ENCODE data around the gene GPC5. TPM values are rescaled to one million over a fixed set of nuclear protein-coding genes. Genes with fewer than 3 reads are reported as not detected.

The GPC5 gene
- total and polyA plus RNA-seq, 2 donors (not counting 3 experiments of a cell fraction or from before 2014, with no cell fraction given) = 0.59 to 0.97 TPM

DNA sequence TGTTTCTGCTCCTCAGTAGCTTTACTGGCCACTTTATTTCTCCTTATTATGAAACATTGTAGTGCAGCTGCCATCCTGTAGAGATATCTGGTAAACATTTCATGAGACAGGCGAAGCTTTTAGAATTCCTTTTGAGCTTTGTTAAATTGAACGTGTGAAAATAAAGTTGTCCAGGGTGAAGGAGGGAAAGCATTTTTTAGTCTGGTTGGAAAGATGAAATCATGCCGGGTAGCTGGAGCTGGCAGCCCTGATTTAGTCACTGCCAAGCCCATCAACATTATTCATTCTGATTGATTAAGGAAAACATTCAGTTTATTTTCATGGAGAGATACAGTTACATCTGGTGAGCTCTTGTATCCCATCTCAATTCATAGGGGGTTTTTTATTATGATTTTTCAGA is 1502.0 kb downstream of the GPC5 start:
- H2AFZ ChIP-seq (ENCODE audit: low read depth, low read length) = no peak overlapping the region
- H3K36me3 ChIP-seq (ENCODE audit: control insufficient read depth in 2 of 2, extremely low read depth in 1 of 2, insufficient read depth in 2 of 2, low read length in 2 of 2) = no peaks in the 10 kb centered on the region
- H3K9me3 ChIP-seq (replicated peaks; ENCODE audit: control insufficient read depth, insufficient read depth, low read length) = peaks cover 5% of the 10 kb centered on the region
- no peak overlapping the region for H3K27ac ChIP-seq (ENCODE audit: insufficient read depth, low read depth, low read length)
- no TSS peak for BruUV-seq (replicated peaks)
- dilution Hi-C loops (cut with MboI; ENCODE audit: extremely low pct_ligation_motif_present, low sequenced_read_pairs) (no loop called here), intact Hi-C loops (cut with micrococcal nuclease) (no loop called here)
- DNase-seq (ENCODE audit: low read depth, low spot score) (no peak), FAIRE-seq (no peak)
- H3K9me1 ChIP-seq (replicated peaks; ENCODE audit: control insufficient read depth, extremely low read depth, insufficient read depth, low read length) = no peaks in the 10 kb centered on the region
- no peak overlapping the region for H3K4me2 ChIP-seq (ENCODE audit: insufficient read depth, low read length)
- H4K20me1 ChIP-seq (replicated peaks; ENCODE audit: control insufficient read depth, extremely low read depth, insufficient read depth, low read length) = no peaks in the 10 kb centered on the region
- H3K4me3 ChIP-seq (replicated peaks in 1 of 3; ENCODE audit: insufficient read depth in 1 of 3, low read depth in 1 of 3, low read length in 3 of 3) = no peak overlapping the region
- TF ChIP-seq MYC (IDR thresholded peaks at IDR 0.05; ENCODE audit: low read depth, low read length) = no peak
- TF ChIP-seq JUN (IDR thresholded peaks at IDR 0.05; ENCODE audit: borderline replicate concordance, insufficient read depth, insufficient read length, low read depth) = no peak
- no peak for TF ChIP-seq MAX (IDR thresholded peaks at IDR 0.05; ENCODE audit: insufficient read depth, insufficient read length)
- no peak for TF ChIP-seq FOS (IDR thresholded peaks at IDR 0.05; ENCODE audit: borderline replicate concordance, insufficient read depth, low read length)
- H3K79me2 ChIP-seq (ENCODE audit: control insufficient read depth, insufficient read depth, low read length) = no peaks in the 10 kb centered on the region
- H3K4me1 ChIP-seq (ENCODE audit: control insufficient read depth, extremely low read depth, insufficient read depth, low read length) = no peaks in the 10 kb centered on the region
- ChIA-PET POLR2A (no interaction called here), CTCF (no interaction called here)
- H3K9ac ChIP-seq (replicated peaks; ENCODE audit: extremely low read depth, insufficient read depth, low read length) = no peak overlapping the region
- H3K27me3 ChIP-seq (ENCODE audit: control insufficient read depth in 2 of 2, insufficient read depth in 2 of 2, low read length in 2 of 2) = no peaks in the 10 kb centered on the region

DNA sequence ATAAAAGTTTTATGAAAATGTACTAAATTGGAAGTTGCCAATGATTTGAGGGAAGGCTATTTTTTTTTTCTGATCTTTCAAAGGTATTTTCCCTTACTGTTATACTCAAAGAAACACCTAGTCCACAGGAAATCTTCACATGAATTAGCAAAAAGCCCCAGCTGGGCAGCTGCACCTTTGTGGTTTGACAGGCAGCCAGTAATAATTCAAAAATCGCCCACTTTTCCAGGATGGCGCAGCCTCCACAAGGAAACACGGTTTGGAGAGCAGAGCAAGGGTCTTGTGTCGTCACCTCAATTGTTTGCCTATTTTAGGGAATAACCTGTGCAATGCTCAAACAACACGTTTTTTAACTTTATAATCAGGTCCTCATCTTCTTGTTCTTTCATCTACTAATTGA is 1503.3 kb downstream of the GPC5 start:
- Histone ChIP-seq H3K4me3 (replicated peaks in 1 of 3; ENCODE audit: insufficient read depth in 1 of 3, low read depth in 1 of 3, low read length in 3 of 3) (no peak overlapping the region), H2AFZ (ENCODE audit: low read depth, low read length) (no peak overlapping the region), H3K27ac (ENCODE audit: insufficient read depth, low read depth, low read length) (no peak overlapping the region), H3K4me1 (ENCODE audit: control insufficient read depth, extremely low read depth, insufficient read depth, low read length) (no peaks in the 10 kb centered on the region), H4K20me1 (replicated peaks; ENCODE audit: control insufficient read depth, extremely low read depth, insufficient read depth, low read length) (no peaks in the 10 kb centered on the region), H3K9ac (replicated peaks; ENCODE audit: extremely low read depth, insufficient read depth, low read length) (no peak overlapping the region), H3K9me1 (replicated peaks; ENCODE audit: control insufficient read depth, extremely low read depth, insufficient read depth, low read length) (no peaks in the 10 kb centered on the region), H3K9me3 (replicated peaks; ENCODE audit: control insufficient read depth, insufficient read depth, low read length) (peaks cover 3% of the 10 kb centered on the region), H3K36me3 (ENCODE audit: control insufficient read depth in 2 of 2, extremely low read depth in 1 of 2, insufficient read depth in 2 of 2, low read length in 2 of 2) (no peaks in the 10 kb centered on the region), H3K79me2 (ENCODE audit: control insufficient read depth, insufficient read depth, low read length) (no peaks in the 10 kb centered on the region), H3K27me3 (ENCODE audit: control insufficient read depth in 2 of 2, insufficient read depth in 2 of 2, low read length in 2 of 2) (no peaks in the 10 kb centered on the region), H3K4me2 (ENCODE audit: insufficient read depth, low read length) (no peak overlapping the region)
- TF ChIP-seq GATA2 (IDR thresholded peaks at IDR 0.05; ENCODE audit: insufficient read depth, insufficient read length, low read depth, low read length) (no peak), CTCF (IDR thresholded peaks at IDR 0.05; ENCODE audit: extremely low read depth in 1 of 2, insufficient read depth in 1 of 2, low read depth in 1 of 2, low read length in 2 of 2) (no peak), POLR2A (IDR thresholded peaks at IDR 0.05; ENCODE audit: low read depth, low read length) (no peak), POLR2AphosphoS5 (IDR thresholded peaks at IDR 0.05; ENCODE audit: insufficient read depth, low read depth, low read length) (no peak), MAX (IDR thresholded peaks at IDR 0.05; ENCODE audit: insufficient read depth, insufficient read length) (no peak), EZH2 (IDR thresholded peaks at IDR 0.05; ENCODE audit: borderline replicate concordance, low read depth, low read length, severe bottlenecking) (no peak), MYC (IDR thresholded peaks at IDR 0.05; ENCODE audit: low read depth, low read length) (no peak), JUN (IDR thresholded peaks at IDR 0.05; ENCODE audit: borderline replicate concordance, insufficient read depth, insufficient read length, low read depth) (no peak), FOS (IDR thresholded peaks at IDR 0.05; ENCODE audit: borderline replicate concordance, insufficient read depth, low read length) (no peak)
- DNase-seq (ENCODE audit: low read depth, low spot score) = no peak
- CTCF ChIA-PET = no interaction called here
- no TSS peak for BruUV-seq (replicated peaks)
- POLR2A ChIA-PET = no interaction called here
- dilution Hi-C loops (cut with MboI; ENCODE audit: extremely low pct_ligation_motif_present, low sequenced_read_pairs) (no loop called here), intact Hi-C loops (cut with micrococcal nuclease) (no loop called here)
- FAIRE-seq = no peak

Data from endothelial cell of umbilical vein (primary cell).